Osteoblast (primary cell): ENCODE results near the gene IRF6. TPM values are rescaled to one million over a fixed set of nuclear protein-coding genes. Genes with fewer than 3 reads are reported as not detected.

Experiments used
- DNase-seq: peaks from one replicate; pipeline ENCODE4 v3.0.0; 2011; ENCODE audit warnings: low spot score, mixed read lengths; ENCODE audit not compliant: insufficient read length; ENCODE audit errors: missing footprints
- H2AFZ ChIP-seq: 2 replicates; pipeline ENCODE4 v1.6.0; 2011; ENCODE audit warnings: mild to moderate bottlenecking, low read length
- H3K27ac ChIP-seq: 2 replicates; pipeline ENCODE4 v1.5.1; 2011; ENCODE audit warnings: mild to moderate bottlenecking, low read depth, low read length, moderate library complexity
- H3K27me3 ChIP-seq: 2 replicates; pipeline ENCODE4 v1.6.0; 2012; ENCODE audit warnings: mild to moderate bottlenecking, control low read depth, inconsistent platforms, low read length, moderate library complexity; ENCODE audit not compliant: insufficient read depth
- H3K36me3 ChIP-seq: 2 replicates; pipeline ENCODE4 v1.5.1; 2011; ENCODE audit warnings: mild to moderate bottlenecking, low read length, control low read depth, moderate library complexity; ENCODE audit not compliant: insufficient read depth
- H3K4me1 ChIP-seq: 2 replicates; pipeline ENCODE4 v1.5.1; 2011; ENCODE audit warnings: mild to moderate bottlenecking, low read length, control low read depth, moderate library complexity; ENCODE audit not compliant: insufficient read depth
- H3K4me2 ChIP-seq: 2 replicates; pipeline ENCODE4 v1.6.0; 2011; ENCODE audit warnings: mild to moderate bottlenecking, low read length; ENCODE audit not compliant: insufficient read depth
- H3K4me3 ChIP-seq: fragments of 200-600 bp; sonication (generic); 3 replicates; pipeline ENCODE4 v1.5.1; 2012; ENCODE audit warnings: mild to moderate bottlenecking, low read length, inconsistent platforms; ENCODE audit not compliant: insufficient read depth
- H3K79me2 ChIP-seq: 2 replicates; pipeline ENCODE4 v1.6.0; 2012; ENCODE audit warnings: mild to moderate bottlenecking, low read length, control low read depth, inconsistent platforms; ENCODE audit not compliant: insufficient read depth
- H3K9me3 ChIP-seq: 2 replicates; pipeline ENCODE4 v1.5.1; 2011; ENCODE audit warnings: low read depth, low read length, control low read depth
- H4K20me1 ChIP-seq: 2 replicates; pipeline ENCODE4 v1.6.0; 2012; ENCODE audit warnings: mild to moderate bottlenecking, low read length, control low read depth; ENCODE audit not compliant: insufficient read depth
- CTCF ChIP-seq: IDR thresholded peaks from 2 replicates; pipeline ENCODE4 v1.5.1; 2011; ENCODE audit warnings: mild to moderate bottlenecking, low read depth, low read length, moderate library complexity; ENCODE audit errors: extremely low read depth
- total RNA-seq: library from RNA; depleted of rRNA; stranded (reverse); fragments of >200 nt; gene quantifications from 2 replicates; pipeline ENCODE4 v1.2.3, GENCODE V29; 2012

Gene IRF6
- total RNA-seq, 1 donor = 0.72 TPM

GRCh38 chr1:209844695-209845407, 38.9 kb upstream of the IRF6 start:
- Histone ChIP-seq H3K4me2 (peak overlapping the region; percentile 18), H3K4me3 (no peak overlapping the region), H3K4me1 (peaks cover 34% of the 10 kb centered on the region), H3K79me2 (peaks cover 77% of the 10 kb centered on the region), H4K20me1 (no peaks in the 10 kb centered on the region), H3K36me3 (peaks cover 58% of the 10 kb centered on the region), H2AFZ (no peak overlapping the region), H3K27me3 (no peaks in the 10 kb centered on the region), H3K9me3 (no peaks in the 10 kb centered on the region), H3K27ac (peak overlapping the region; percentile 81)
- no peak for DNase-seq
- no peak for TF ChIP-seq CTCF

- TF ChIP-seq CTCF = no peak
- Histone ChIP-seq H4K20me1 (no peaks in the 10 kb centered on the region), H3K4me3 (peak overlapping the region; percentile 29), H3K79me2 (peaks cover 61% of the 10 kb centered on the region), H3K4me2 (peak overlapping the region; percentile 63), H3K27ac (peak overlapping the region; percentile 92), H2AFZ (no peak overlapping the region), H3K9me3 (no peaks in the 10 kb centered on the region), H3K4me1 (peaks cover 49% of the 10 kb centered on the region), H3K27me3 (no peaks in the 10 kb centered on the region), H3K36me3 (peaks cover 78% of the 10 kb centered on the region)
- no peak for DNase-seq
These were observed 34.7 kb upstream of the IRF6 start for GRCh38 chr1:209840611-209841010.

- peaks cover 81% of the 10 kb centered on the region for H3K36me3 ChIP-seq
- peak overlapping the region; percentile 63 for H3K4me2 ChIP-seq
- H3K4me1 ChIP-seq = peaks cover 49% of the 10 kb centered on the region
- no peaks in the 10 kb centered on the region for H3K27me3 ChIP-seq
- H4K20me1 ChIP-seq = no peaks in the 10 kb centered on the region
- no peak for TF ChIP-seq CTCF
- no peaks in the 10 kb centered on the region for H3K9me3 ChIP-seq
- peak; percentile 86 for DNase-seq
- H3K4me3 ChIP-seq = peak overlapping the region; percentile 29
- peaks cover 55% of the 10 kb centered on the region for H3K79me2 ChIP-seq
- H3K27ac ChIP-seq = peak overlapping the region; percentile 92
- H2AFZ ChIP-seq = no peak overlapping the region
These were observed 34.1 kb upstream of the IRF6 start for GRCh38 chr1:209839875-209840546.

GRCh38 chr1:209838537-209838936, 32.6 kb upstream of the IRF6 start:
- peaks cover 56% of the 10 kb centered on the region for H3K79me2 ChIP-seq
- no peak overlapping the region for H3K4me3 ChIP-seq
- no peaks in the 10 kb centered on the region for H3K9me3 ChIP-seq
- H2AFZ ChIP-seq = no peak overlapping the region
- no peaks in the 10 kb centered on the region for H3K27me3 ChIP-seq
- no peak for TF ChIP-seq CTCF
- DNase-seq = no peak
- peaks cover 86% of the 10 kb centered on the region for H3K36me3 ChIP-seq
- no peak overlapping the region for H3K4me2 ChIP-seq
- peaks cover 48% of the 10 kb centered on the region for H3K4me1 ChIP-seq
- H4K20me1 ChIP-seq = no peaks in the 10 kb centered on the region
- H3K27ac ChIP-seq = peak overlapping the region; percentile 92
